Neutrophil (primary cell): ENCODE results near the gene MXI1.
"Not testable (repeated sequence)": the region's sequence is repeated elsewhere in the genome, so short reads cannot be mapped to it uniquely, and the experiment has no call there.

ENCODE experiments used
- H3K27ac ChIP-seq: fragments of 200-600 bp; sonication (generic); 2 replicates; pipeline ENCODE4 v1.5.1; 2016; ENCODE audit warnings: mild to moderate bottlenecking, moderate library complexity
- H3K27me3 ChIP-seq: fragments of 200-600 bp; sonication (generic); 2 replicates; pipeline ENCODE4 v1.6.0; 2016; ENCODE audit warnings: mild to moderate bottlenecking
- H3K36me3 ChIP-seq: fragments of 200-600 bp; sonication (generic); 2 replicates; pipeline ENCODE4 v1.5.1; 2017
- H3K4me1 ChIP-seq, 2 experiments: fragments of 200-600 bp in 1 of 2; sonication (generic) in 1 of 2; 1 replicate in 1 of 2; 2 replicates in 1 of 2; pipeline versions ENCODE4 v1.5.1 to v1.6.1; 2013 to 2016; ENCODE audit warnings: low read depth in 1 of 2, low read length in 1 of 2, mild to moderate bottlenecking in 1 of 2, moderate library complexity in 1 of 2; ENCODE audit not compliant: control insufficient read depth in 1 of 2, insufficient read depth in 1 of 2
- H3K4me3 ChIP-seq, 2 experiments: fragments of 200-600 bp in 1 of 2; sonication (generic) in 1 of 2; 1 replicate in 1 of 2; 2 replicates in 1 of 2; pipeline ENCODE4 v1.5.1; 2013 to 2016; ENCODE audit warnings: low read depth in 1 of 2, low read length in 1 of 2, mild to moderate bottlenecking in 1 of 2, moderate library complexity in 1 of 2
- H3K9me3 ChIP-seq: fragments of 200-600 bp; sonication (generic); 2 replicates; pipeline ENCODE4 v1.5.1; 2016
- TF ChIP-seq, protein P1 (sequence below): fragments of 200-600 bp; sonication (generic); IDR thresholded peaks from 2 replicates; pipeline ENCODE4 v1.5.1; 2016; ENCODE audit warnings: antibody characterized with exemption

MXI1 gene

GRCh38 chr10:110181911-110182310, 25.5 kb upstream of the MXI1 start:
- Histone ChIP-seq H3K4me3 (no peak overlapping the region), H3K4me1 (no peaks in the 10 kb centered on the region), H3K27ac (no peak overlapping the region), H3K9me3 (no peaks in the 10 kb centered on the region), H3K36me3 (no peaks in the 10 kb centered on the region), H3K27me3 (no peaks in the 10 kb centered on the region)
- TF ChIP-seq, protein P1, sequence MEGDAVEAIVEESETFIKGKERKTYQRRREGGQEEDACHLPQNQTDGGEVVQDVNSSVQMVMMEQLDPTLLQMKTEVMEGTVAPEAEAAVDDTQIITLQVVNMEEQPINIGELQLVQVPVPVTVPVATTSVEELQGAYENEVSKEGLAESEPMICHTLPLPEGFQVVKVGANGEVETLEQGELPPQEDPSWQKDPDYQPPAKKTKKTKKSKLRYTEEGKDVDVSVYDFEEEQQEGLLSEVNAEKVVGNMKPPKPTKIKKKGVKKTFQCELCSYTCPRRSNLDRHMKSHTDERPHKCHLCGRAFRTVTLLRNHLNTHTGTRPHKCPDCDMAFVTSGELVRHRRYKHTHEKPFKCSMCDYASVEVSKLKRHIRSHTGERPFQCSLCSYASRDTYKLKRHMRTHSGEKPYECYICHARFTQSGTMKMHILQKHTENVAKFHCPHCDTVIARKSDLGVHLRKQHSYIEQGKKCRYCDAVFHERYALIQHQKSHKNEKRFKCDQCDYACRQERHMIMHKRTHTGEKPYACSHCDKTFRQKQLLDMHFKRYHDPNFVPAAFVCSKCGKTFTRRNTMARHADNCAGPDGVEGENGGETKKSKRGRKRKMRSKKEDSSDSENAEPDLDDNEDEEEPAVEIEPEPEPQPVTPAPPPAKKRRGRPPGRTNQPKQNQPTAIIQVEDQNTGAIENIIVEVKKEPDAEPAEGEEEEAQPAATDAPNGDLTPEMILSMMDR, result no peak

DNA sequence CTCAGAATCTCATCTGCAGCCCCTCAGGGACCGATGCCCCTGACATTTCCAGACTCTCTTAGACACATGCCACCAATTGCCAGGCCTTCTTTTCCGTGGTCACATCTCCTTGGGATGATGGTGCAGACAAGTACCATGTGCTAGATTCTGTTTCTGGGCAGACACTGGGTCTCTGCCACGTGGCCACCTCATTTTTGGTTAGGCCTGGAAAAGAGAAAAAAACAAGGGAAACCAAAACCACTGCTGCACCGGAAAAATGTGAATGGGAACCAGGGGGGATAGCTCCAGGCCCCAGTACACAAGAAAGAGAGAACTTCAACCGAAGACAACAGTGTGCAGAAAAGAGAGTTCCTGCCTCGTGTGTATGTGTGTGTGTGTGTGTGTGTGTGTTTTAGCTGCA, 23.0 kb upstream of the MXI1 start:
- Histone ChIP-seq H3K4me3 (no peak overlapping the region), H3K4me1 (peaks cover 3 to 8% of the 10 kb centered on the region in 2 experiments), H3K9me3 (no peaks in the 10 kb centered on the region), H3K27me3 (no peaks in the 10 kb centered on the region), H3K27ac (no peak overlapping the region), H3K36me3 (no peaks in the 10 kb centered on the region)
- TF ChIP-seq, protein P1, result no peak

GRCh38 chr10:110185646-110186182, 21.7 kb upstream of the MXI1 start:
- not testable (repeated sequence) for H3K27ac ChIP-seq, H3K4me3 ChIP-seq, H3K9me3 ChIP-seq, H3K27me3 ChIP-seq, H3K36me3 ChIP-seq, H3K4me1 ChIP-seq

DNA sequence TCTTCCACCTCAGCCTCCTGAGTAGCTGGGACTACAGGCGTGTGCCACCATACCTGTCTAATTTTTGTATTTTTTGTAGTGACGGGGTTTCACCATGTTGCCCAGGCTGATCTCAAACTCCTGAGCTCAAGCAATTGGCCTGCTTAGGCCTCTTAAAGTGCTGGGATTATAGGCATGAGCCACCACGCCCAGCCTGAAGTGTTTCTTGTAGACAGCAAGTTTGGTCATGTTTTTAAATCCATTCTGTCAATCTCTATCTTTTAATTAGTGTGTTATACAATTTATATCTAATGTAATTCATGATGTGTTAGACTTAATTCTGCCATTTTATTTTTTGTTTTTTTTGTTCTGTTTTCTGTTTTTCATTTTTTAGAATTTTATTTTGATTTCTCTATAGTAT, 17.2 kb upstream of the MXI1 start:
- Histone ChIP-seq H3K4me3 (no peak overlapping the region), H3K27ac (no peak overlapping the region), H3K4me1 (peaks cover 6 to 8% of the 10 kb centered on the region in 2 experiments), H3K9me3 (no peaks in the 10 kb centered on the region), H3K36me3 (no peaks in the 10 kb centered on the region), H3K27me3 (no peaks in the 10 kb centered on the region)
- TF ChIP-seq, protein P1, result no peak

GRCh38 chr10:110192552-110192951, 14.9 kb upstream of the MXI1 start:
- H3K36me3 ChIP-seq, result no peaks in the 10 kb centered on the region
- no peaks in the 10 kb centered on the region for H3K9me3 ChIP-seq
- H3K4me1 ChIP-seq, result peaks cover 6 to 8% of the 10 kb centered on the region in 2 experiments
- no peaks in the 10 kb centered on the region for H3K27me3 ChIP-seq
- TF ChIP-seq, protein P1, result no peak
- H3K27ac ChIP-seq, result no peak overlapping the region
- no peak overlapping the region for H3K4me3 ChIP-seq

DNA sequence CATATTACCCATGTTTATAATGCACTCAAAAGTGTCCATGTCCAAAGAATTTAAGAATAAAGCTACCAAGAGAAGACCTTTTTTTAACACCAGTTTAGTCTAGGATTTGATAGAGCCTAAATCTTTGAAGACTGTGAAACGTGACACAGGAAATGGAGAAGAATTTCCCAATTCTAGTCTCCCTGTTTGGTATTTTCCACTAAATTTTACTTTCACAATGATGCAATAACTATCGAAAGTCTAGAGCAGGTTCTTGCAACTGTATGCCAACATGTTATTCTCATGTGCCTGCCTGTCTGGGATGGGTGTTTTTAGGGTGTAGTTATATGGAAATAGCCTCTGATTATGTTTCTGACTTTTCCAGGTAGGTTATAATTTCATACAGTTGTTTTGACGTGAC, 6.9 kb upstream of the MXI1 start:
- Histone ChIP-seq H3K27me3 (no peaks in the 10 kb centered on the region), H3K36me3 (no peaks in the 10 kb centered on the region), H3K9me3 (no peaks in the 10 kb centered on the region), H3K4me3 (no peak overlapping the region), H3K27ac (no peak overlapping the region), H3K4me1 (peaks cover 0 to 4% of the 10 kb centered on the region in 2 experiments)
- TF ChIP-seq, protein P1, result no peak

DNA sequence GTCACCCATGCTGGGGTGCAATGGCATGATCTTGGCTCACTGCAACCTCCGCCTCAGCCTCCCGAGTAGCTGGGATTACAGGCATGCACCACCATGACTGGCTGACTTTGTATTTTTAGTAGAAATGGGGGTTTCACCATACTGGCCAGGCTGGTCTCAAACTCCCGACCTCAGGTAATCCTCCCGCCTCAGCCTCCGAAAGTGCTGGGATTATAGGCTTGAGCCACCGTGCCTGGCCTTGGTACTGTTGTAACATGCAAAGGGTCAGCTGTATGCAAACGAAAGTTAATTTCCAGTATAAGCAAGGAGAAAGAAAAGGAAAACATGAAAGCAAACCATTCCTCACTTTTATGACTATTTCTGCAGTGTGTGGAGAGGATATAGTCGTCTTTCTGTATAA, 6.4 kb upstream of the MXI1 start:
- not testable (repeated sequence) for H3K36me3 ChIP-seq, H3K4me1 ChIP-seq, H3K4me3 ChIP-seq, H3K27me3 ChIP-seq, H3K9me3 ChIP-seq, H3K27ac ChIP-seq
